Loucy (cell line): ENCODE results near the gene IDH2.

Experiments
- EZH2phosphoT487 ChIP-seq: fragments of 200-600 bp; IDR thresholded peaks from 2 replicates; pipeline ENCODE4 v1.6.1; 2018; ENCODE audit warnings: antibody characterized with exemption, mild to moderate bottlenecking, moderate library complexity, borderline replicate concordance
- TF ChIP-seq, protein P1 (sequence below): fragments of 200-600 bp; sonication (generic); conservative IDR thresholded peaks from 2 replicates; pipeline ENCODE4 v1.5.1; 2014; ENCODE audit warnings: mild to moderate bottlenecking, antibody characterized with exemption, low read length

DNA sequence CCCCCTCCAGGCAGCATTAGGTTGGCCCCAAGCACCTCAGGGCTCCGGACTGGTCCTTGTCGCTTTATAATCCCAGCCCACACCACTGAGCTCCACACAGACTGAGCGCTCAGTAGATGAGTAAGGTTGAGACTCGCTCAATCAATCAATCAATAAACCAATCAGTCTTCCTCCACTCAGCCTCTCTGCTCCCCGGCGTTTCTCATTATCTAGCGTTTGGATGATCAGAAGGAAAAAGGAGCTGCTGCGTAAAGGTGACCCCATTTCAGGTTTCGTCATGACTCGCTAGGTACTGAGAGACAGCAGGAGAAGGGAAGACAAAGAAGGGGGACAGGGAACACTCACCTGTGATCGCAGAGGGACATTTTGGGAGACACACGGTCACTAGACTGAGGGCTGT is 59.9 kb downstream of the IDH2 start:
- TF ChIP-seq, protein P1, sequence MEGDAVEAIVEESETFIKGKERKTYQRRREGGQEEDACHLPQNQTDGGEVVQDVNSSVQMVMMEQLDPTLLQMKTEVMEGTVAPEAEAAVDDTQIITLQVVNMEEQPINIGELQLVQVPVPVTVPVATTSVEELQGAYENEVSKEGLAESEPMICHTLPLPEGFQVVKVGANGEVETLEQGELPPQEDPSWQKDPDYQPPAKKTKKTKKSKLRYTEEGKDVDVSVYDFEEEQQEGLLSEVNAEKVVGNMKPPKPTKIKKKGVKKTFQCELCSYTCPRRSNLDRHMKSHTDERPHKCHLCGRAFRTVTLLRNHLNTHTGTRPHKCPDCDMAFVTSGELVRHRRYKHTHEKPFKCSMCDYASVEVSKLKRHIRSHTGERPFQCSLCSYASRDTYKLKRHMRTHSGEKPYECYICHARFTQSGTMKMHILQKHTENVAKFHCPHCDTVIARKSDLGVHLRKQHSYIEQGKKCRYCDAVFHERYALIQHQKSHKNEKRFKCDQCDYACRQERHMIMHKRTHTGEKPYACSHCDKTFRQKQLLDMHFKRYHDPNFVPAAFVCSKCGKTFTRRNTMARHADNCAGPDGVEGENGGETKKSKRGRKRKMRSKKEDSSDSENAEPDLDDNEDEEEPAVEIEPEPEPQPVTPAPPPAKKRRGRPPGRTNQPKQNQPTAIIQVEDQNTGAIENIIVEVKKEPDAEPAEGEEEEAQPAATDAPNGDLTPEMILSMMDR: no peak
- TF ChIP-seq EZH2phosphoT487: no peak
